ENCODE results near the gene ZNF518B.

ZNF518B gene

GRCh38 chr4:10457255-10457801, at the start of gene ZNF518B:
Gene ZNF518B, minus strand, starts transcription at chr4:10457426. Its CDS starts 11,098 bp downstream, at chr4:10446328.
- no peak for TF ChIP-seq CTCF (IDR thresholded peaks at IDR 0.05)

GRCh38 chr4:10506077-10506476, 48.9 kb upstream of the ZNF518B start:
- TF ChIP-seq CTCF (IDR thresholded peaks at IDR 0.05) = no peak

- TF ChIP-seq CTCF (IDR thresholded peaks at IDR 0.05) = no peak
These were observed 47.4 kb upstream of the ZNF518B start for GRCh38 chr4:10504570-10505179.

GRCh38 chr4:10502717-10503116, 45.5 kb upstream of the ZNF518B start:
- no peak for TF ChIP-seq CTCF (IDR thresholded peaks at IDR 0.05)

GRCh38 chr4:10500776-10501175, 43.5 kb upstream of the ZNF518B start:
- no peak for TF ChIP-seq CTCF (IDR thresholded peaks at IDR 0.05)

- TF ChIP-seq CTCF (IDR thresholded peaks at IDR 0.05) = no peak
These were observed 39.0 kb upstream of the ZNF518B start for GRCh38 chr4:10496200-10496599.

GRCh38 chr4:10495651-10496050, 38.4 kb upstream of the ZNF518B start:
- TF ChIP-seq CTCF (IDR thresholded peaks at IDR 0.05) = no peak

GRCh38 chr4:10492464-10492863, 35.2 kb upstream of the ZNF518B start:
- TF ChIP-seq CTCF (IDR thresholded peaks at IDR 0.05) = no peak
